Spleen (tissue), 11 donors: ENCODE measurements around the gene MDGA2. TPM values are rescaled to one million over a fixed set of nuclear protein-coding genes. Genes with fewer than 3 reads are reported as not detected.

ENCODE experiments used
- DNase-seq: peaks from one replicate; pipeline ENCODE4 v3.0.0-alpha.2; 2020
- H3K27ac ChIP-seq, 8 donors: fragments of 200-600 bp; sonication (generic) in 7 of 8; 1 replicate in 4 of 8; 2 replicates in 4 of 8; pipeline versions ENCODE4 v1.5.0 to v1.8.0; 2016 to 2021; ENCODE audit warnings: inconsistent platforms in 4 of 8, mild to moderate bottlenecking in 4 of 8, moderate library complexity in 1 of 8
- H3K27me3 ChIP-seq, 7 donors: fragments of 200-600 bp; sonication (generic) in 6 of 7; replicated peaks in 1 of 7; 1 replicate in 4 of 7; 2 replicates in 3 of 7; pipeline versions ENCODE4 v1.5.0 to v1.8.0; 2016 to 2021; ENCODE audit warnings: inconsistent platforms in 3 of 7, mild to moderate bottlenecking in 1 of 7
- H3K36me3 ChIP-seq, 6 donors: fragments of 200-600 bp; sonication (generic) in 5 of 6; 1 replicate in 4 of 6; 2 replicates in 2 of 6; pipeline versions ENCODE4 v1.5.0 to v1.8.0; 2016 to 2021; ENCODE audit warnings: inconsistent platforms in 2 of 6
- H3K4me1 ChIP-seq, 6 donors: fragments of 200-600 bp; sonication (generic) in 5 of 6; 1 replicate in 3 of 6; 2 replicates in 3 of 6; pipeline versions ENCODE4 v1.5.0 to v1.8.0; 2016 to 2021; ENCODE audit warnings: inconsistent platforms in 3 of 6
- H3K4me3 ChIP-seq, 8 donors: fragments of 200-600 bp; sonication (generic) in 7 of 8; 1 replicate in 4 of 8; 2 replicates in 4 of 8; pipeline versions ENCODE4 v1.5.0 to v1.8.0; 2016 to 2021; ENCODE audit warnings: inconsistent platforms in 4 of 8, mild to moderate bottlenecking in 4 of 8, moderate library complexity in 2 of 8
- H3K9me3 ChIP-seq, 8 donors: fragments of 200-600 bp; sonication (generic) in 7 of 8; 1 replicate in 4 of 8; 2 replicates in 4 of 8; pipeline versions ENCODE4 v1.5.0 to v1.8.0; 2016 to 2021; ENCODE audit warnings: inconsistent platforms in 4 of 8
- POLR2A ChIP-seq, 3 donors: fragments of 450-650 bp; IDR thresholded peaks; one replicate each; pipeline ENCODE4 v1.5.1; 2017; ENCODE audit warnings: antibody characterized with exemption in 3 of 3, mild to moderate bottlenecking in 1 of 3
- POLR2AphosphoS5 ChIP-seq, 3 donors: sonication (generic); formaldehyde crosslinking; IDR thresholded peaks; one replicate each; pipeline ENCODE4 v1.5.1; 2017; ENCODE audit warnings: antibody characterized with exemption in 3 of 3
- WGBS, 5 donors: extraction: QIAGEN DNeasy Blood & Tissue Kit in 3 of 5; methylation state at CpG; one replicate each; pipeline versions ENCODE4 v1.1.5 to v1.1.7; 2013 to 2018; 5-methylcytosine and 5-hydroxymethylcytosine counted together
- intact Hi-C: fragments of 100-400 bp; cut with DNase I; formaldehyde crosslinking; loops from one replicate; pipeline ENCODE4 v1.15.0; 2023; ENCODE audit warnings: low total_unique reads
- polyA plus RNA-seq, 3 donors: library from polyadenylated mRNA; stranded (reverse); fragments of 200-250 nt; gene quantifications; one replicate each; pipeline ENCODE4 v1.2.1, GENCODE V29; 2013
- total RNA-seq, 7 donors: library from RNA; depleted of rRNA in 3 of 7; stranded (reverse); fragments of >200 nt in 3 of 7; fragmentation: NEBNext Ultra II Directional in 4 of 7; extraction: Animal tissue kit (Norgen Biotek cat#: 25700) in 4 of 7; gene quantifications; one replicate each; pipeline versions ENCODE4 v1.1.0 to v1.2.1, GENCODE V29; 2016 to 2021
- TF ChIP-seq, protein P1 (sequence below), 11 experiments: fragments of 200-600 bp in 7 of 11; fragments of 450-650 bp in 4 of 11; sonication (generic) in 4 of 11; IDR thresholded peaks in 8 of 11; conservative IDR thresholded peaks in 3 of 11; 1 replicate in 7 of 11; 2 replicates in 4 of 11; pipeline versions ENCODE4 v1.4.0 to v1.8.0; 2016 to 2021; ENCODE audit warnings: antibody characterized with exemption in 11 of 11, inconsistent platforms in 4 of 11, mild to moderate bottlenecking in 1 of 11
- donor health status: healthy with polysubstance abuse.
- donor health status: DM: no; HTN: no; CAD: no; lungs with moderate emphysema.
- donor health status: DM: no; HTN: no; CAD: no.
- donor health status: Bipolar disorder and iron deficiency.
- donor health status: healthy.
- donor health status: DM: no; HTN: no; CAD: no.
- donor health status: DM: yes; HTN: yes; CAD: no.

Gene MDGA2
- total and polyA plus RNA-seq, 10 donors: 0.06 to 0.26 (median 0.07) TPM; not detected in 7

DNA sequence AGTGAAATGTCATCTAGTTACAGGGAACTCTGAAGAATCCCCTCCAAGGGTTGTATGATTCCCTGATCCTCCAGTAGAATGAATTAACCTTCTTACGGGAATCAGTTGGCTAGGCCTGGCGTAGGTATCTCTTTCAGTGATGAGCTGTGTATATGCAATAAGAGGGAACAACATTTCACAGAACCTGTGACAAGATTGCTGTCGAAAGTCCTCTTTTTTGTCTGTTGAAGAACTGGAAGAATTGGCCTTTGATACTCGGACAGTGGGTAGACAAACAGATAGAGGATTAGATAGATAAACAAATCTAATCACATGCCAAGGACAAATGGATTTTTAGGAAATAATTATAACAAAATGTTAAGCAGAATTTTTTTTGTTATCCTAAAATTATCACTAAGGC lies 184.6 kb downstream of the MDGA2 start:
- no peak overlapping the region for H3K4me3 ChIP-seq
- DNase-seq: no peak
- 83 to 96% (median 85%) methylated on average over 4 of the region's 4 CpGs for WGBS, 5 donors
- intact Hi-C loops: no loop called here
- H3K4me1 ChIP-seq: no peaks in the 10 kb centered on the region
- TF ChIP-seq, protein P1, sequence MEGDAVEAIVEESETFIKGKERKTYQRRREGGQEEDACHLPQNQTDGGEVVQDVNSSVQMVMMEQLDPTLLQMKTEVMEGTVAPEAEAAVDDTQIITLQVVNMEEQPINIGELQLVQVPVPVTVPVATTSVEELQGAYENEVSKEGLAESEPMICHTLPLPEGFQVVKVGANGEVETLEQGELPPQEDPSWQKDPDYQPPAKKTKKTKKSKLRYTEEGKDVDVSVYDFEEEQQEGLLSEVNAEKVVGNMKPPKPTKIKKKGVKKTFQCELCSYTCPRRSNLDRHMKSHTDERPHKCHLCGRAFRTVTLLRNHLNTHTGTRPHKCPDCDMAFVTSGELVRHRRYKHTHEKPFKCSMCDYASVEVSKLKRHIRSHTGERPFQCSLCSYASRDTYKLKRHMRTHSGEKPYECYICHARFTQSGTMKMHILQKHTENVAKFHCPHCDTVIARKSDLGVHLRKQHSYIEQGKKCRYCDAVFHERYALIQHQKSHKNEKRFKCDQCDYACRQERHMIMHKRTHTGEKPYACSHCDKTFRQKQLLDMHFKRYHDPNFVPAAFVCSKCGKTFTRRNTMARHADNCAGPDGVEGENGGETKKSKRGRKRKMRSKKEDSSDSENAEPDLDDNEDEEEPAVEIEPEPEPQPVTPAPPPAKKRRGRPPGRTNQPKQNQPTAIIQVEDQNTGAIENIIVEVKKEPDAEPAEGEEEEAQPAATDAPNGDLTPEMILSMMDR (IDR thresholded peaks at IDR 0.05 in 8 of 11, conservative IDR thresholded peaks at IDR 0.05 in 3 of 11): no peak
- TF ChIP-seq POLR2A (IDR thresholded peaks at IDR 0.05): no peak
- TF ChIP-seq POLR2AphosphoS5 (IDR thresholded peaks at IDR 0.05): no peak
- H3K27ac ChIP-seq: no peak overlapping the region
- H3K36me3 ChIP-seq: no peaks in the 10 kb centered on the region
- no peaks in the 10 kb centered on the region for H3K27me3 ChIP-seq
- peaks cover 0 to 14% (median 9%) of the 10 kb centered on the region in 8 donors for H3K9me3 ChIP-seq

DNA sequence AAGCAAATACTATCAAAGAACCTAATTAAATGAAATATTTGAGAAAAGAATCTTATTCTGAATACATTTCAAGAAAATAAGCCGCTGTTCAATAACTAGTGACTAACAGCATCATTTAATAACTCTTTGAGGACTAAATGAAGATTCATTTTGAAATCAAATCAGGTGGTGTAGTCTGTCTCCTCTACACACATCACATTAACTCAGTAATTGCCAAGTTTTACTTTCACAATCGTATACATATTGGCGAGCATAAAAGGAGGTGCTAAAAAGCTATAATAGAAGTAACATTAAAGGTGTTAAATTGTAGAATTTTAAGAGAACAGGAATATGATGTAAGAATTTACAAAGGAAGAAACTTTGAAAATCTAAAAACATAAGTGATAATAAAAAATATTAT lies 185.1 kb downstream of the MDGA2 start:
- TF ChIP-seq, protein P1 (IDR thresholded peaks at IDR 0.05 in 8 of 11, conservative IDR thresholded peaks at IDR 0.05 in 3 of 11): no peak
- TF ChIP-seq POLR2AphosphoS5 (IDR thresholded peaks at IDR 0.05): no peak
- no peak for TF ChIP-seq POLR2A (IDR thresholded peaks at IDR 0.05)
- H3K4me1 ChIP-seq: no peaks in the 10 kb centered on the region
- peaks cover 0 to 14% (median 9%) of the 10 kb centered on the region in 8 donors for H3K9me3 ChIP-seq
- H3K4me3 ChIP-seq: no peak overlapping the region
- DNase-seq: no peak
- H3K27me3 ChIP-seq: no peaks in the 10 kb centered on the region
- H3K36me3 ChIP-seq: no peaks in the 10 kb centered on the region
- WGBS, 5 donors: 28 to 49% (median 40%) methylated on average over 3 of the region's 3 CpGs
- no peak overlapping the region for H3K27ac ChIP-seq
- intact Hi-C loops: no loop called here

DNA sequence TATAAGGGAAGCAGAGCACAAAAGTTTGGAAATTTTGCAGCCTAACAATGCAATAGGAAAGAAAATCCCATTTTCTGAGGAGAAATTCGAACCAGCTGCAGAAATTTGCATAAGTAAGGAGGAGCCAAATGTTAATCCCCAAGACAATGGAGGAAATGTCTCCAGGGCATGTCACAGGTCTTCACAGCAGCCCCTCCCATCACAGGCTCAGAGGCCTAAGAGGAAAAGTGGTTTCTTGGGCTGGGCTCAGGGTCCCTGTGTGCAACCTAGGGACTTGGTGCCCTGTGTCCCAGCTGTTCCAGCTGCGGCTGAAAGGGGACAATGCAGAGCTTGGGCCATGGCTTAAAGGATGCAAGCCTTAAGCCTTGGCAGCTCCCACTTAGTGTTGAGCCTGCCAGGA lies 190.0 kb downstream of the MDGA2 start:
- H3K4me1 ChIP-seq: no peaks in the 10 kb centered on the region
- WGBS, 5 donors: 47 to 73% (median 61%) methylated on average over 2 of the region's 2 CpGs

DNA sequence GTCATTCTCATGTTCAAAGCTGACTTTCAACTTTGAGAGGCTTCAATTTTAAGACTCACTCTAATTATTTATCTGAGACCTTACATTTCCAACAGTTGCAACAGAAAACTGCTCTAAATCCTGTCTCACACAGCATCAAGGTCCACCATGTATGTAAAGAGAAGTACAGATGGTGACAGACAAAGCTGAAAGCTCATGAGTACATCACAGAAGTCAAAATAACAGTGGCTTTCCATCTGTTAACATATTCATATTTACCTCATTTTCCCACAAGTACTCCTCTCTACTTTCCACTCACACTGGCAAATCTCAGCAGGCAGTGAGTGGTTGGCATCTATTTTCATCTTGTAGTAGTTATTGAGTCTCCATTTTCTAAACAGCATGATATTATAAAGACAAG lies 192.0 kb downstream of the MDGA2 start:
- Histone ChIP-seq H3K36me3 (no peaks in the 10 kb centered on the region), H3K27ac (no peak overlapping the region), H3K4me1 (no peaks in the 10 kb centered on the region), H3K4me3 (no peak overlapping the region), H3K9me3 (no peaks in the 10 kb centered on the region), H3K27me3 (no peaks in the 10 kb centered on the region)
- TF ChIP-seq, protein P1 (IDR thresholded peaks at IDR 0.05 in 8 of 11, conservative IDR thresholded peaks at IDR 0.05 in 3 of 11): no peak
- TF ChIP-seq POLR2AphosphoS5 (IDR thresholded peaks at IDR 0.05) (no peak), POLR2A (IDR thresholded peaks at IDR 0.05) (no peak)
- intact Hi-C loops: no loop called here
- no peak for DNase-seq

More for the DNA sequence above, 190.0 kb downstream of the MDGA2 start:
- H3K36me3 ChIP-seq: no peaks in the 10 kb centered on the region
- TF ChIP-seq POLR2A (IDR thresholded peaks at IDR 0.05): no peak
- TF ChIP-seq, protein P1 (IDR thresholded peaks at IDR 0.05 in 8 of 11, conservative IDR thresholded peaks at IDR 0.05 in 3 of 11): no peak
- no peak for TF ChIP-seq POLR2AphosphoS5 (IDR thresholded peaks at IDR 0.05)
- H3K4me3 ChIP-seq: no peak overlapping the region
- intact Hi-C loops: no loop called here
- H3K27me3 ChIP-seq: no peaks in the 10 kb centered on the region
- no peaks in the 10 kb centered on the region for H3K9me3 ChIP-seq
- DNase-seq: no peak
- no peak overlapping the region for H3K27ac ChIP-seq
